Non-pigmented ciliary epithelial cell (primary cell): ENCODE results near the gene CDPF1.

Experiments
- DNase-seq: peaks from one replicate; pipeline ENCODE4 v3.0.0-alpha.2; 2010; ENCODE audit warnings: low read depth

The CDPF1 gene, protein sequence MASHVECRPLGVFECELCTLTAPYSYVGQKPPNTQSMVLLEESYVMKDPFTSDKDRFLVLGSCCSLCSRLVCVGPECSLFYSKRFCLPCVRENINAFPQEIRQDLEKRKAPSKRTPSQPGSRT

DNA sequence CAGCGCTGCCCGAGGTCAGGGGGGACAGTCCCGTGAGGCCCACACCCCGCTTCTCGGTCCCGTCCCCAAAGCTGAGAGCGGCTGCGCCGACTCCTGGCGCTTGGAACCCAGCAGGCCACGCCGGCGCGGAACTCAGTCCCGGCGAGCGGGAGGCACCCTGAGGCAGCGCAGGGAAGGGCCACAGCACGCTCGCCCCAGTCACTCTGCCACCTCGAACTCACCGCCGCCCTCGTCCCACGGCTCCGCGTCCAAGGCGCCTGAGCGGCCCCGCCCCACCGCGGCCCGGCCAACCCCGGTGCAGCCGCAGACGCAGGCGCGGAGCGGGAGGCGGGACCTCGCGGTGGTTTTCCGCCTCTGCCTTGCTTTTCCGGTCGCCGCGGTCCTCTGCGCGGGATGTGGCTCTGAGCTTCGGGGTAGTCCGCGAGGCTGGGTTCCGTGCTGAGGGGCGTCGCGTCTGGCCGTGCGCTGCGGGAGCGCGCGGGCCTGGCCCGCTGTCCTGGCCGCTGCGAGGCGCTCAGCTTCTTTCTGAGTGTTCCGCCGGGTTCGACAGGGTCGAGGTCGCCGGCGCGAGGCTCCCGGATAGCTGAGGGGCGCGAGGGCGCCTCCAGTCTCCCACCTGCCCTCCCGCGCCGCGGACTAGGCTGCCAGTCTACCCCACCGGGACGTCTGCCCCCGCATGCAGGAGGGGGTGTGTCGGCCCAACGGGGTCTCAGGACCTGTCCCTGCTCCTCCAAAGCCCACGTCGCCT is at the start of gene CDPF1:
Gene CDPF1 (minus strand): TSS at position 259 of the 748 bp plus-strand sequence. CDS start 2,009 bp downstream, outside the sequence.
- DNase-seq: no peak

DNA sequence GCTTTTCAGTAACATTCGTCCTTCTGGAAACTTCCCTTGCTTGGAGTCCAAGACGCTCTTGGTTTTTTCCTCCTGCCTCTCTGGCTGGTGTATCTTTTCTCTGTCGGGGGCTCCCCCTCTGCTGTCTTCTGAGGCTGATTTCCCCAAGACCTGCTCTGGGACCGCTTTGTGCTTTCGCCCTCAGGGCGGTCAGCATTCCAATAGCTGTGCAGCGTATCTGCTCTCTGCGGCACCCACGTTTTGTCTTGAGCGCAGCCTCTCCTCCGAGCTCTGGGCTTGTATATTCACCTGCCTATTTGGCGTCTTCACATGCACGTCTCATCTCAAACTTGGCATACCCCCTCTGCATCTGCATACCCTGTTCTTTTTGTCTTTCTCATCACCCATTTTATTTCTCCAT is 49.0 kb upstream of the CDPF1 start:
- DNase-seq: no peak

DNA sequence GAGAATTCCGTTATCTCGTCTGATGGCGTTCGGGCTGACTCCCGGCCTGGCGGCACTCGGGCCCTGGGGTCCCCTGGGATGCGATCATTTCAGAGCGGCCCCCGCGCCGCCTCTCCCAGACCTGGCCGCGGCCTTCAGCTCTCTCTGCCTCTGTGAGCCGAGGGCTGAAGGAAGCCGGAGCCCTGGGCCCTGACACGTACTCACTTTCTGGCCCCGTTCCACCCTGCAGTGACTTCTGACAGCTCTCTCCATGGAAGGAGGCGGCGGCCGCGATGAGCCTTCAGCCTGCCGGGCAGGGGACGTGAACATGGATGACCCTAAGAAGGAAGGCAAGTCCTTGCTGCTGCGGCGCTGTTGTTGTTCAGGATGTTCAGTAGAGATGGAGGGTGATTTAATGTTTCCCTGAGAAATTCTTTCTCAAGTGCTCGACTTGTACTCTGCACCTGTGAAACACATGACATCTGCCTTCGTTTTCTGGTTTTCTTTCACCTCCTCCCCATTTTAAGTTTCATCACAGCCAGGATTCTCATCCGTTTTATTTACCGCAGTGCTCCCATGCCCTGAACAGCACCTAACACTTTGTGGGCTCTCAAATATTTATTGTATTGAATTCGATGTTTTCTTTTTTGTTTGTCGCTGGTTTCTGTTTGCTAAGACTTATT is 47.2 kb upstream of the CDPF1 start:
- no peak for DNase-seq

DNA sequence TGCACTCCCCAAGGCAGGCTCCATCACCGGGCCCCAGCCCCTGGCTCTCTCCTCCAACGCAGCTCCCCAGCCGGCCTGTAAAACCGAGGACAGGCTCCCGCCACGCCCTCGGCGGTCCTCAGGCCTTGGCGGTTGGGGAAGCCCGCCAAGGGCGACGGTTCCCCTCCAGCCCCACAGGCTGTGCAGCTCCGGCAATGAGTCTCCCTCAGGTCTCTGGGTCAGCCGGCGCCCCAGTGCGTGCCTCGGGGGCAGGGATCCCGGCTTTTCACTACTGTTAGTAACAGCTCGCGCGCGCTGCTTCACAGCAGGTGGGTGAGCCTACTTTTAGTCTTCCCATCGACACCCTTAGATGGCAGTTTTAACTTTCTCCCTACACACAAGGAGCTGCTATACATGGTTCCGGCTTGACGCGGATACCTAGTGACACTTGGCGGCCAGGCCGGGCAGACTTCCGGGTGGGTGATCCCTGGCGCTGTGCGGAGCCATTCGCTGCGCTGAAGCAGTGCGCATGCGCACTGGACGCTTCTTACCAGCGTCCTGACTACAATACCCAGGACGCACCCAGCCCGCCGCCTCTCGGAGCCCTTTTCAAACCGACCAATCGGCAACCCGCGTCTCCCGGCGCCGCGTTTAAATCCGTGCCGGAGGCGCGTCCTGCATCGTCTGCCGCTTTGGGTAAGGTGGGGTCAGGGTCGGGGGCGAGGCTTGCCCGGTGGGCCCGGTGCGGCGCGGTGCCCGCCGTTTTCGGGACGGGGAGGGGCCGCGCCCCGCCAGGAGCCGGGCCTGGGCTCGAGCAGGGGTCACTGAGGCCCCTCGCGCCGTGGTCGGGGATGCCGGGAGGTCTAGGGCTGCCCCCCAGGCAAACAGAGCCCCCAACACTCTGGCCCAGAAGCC is 46.4 kb upstream of the CDPF1 start, which contains the start of gene GTSE1:
Gene GTSE1 (plus strand): TSS at position 614 of the 894 bp plus-strand sequence. CDS start 531 bp downstream, outside the sequence.
- peak; percentile 85 for DNase-seq

DNA sequence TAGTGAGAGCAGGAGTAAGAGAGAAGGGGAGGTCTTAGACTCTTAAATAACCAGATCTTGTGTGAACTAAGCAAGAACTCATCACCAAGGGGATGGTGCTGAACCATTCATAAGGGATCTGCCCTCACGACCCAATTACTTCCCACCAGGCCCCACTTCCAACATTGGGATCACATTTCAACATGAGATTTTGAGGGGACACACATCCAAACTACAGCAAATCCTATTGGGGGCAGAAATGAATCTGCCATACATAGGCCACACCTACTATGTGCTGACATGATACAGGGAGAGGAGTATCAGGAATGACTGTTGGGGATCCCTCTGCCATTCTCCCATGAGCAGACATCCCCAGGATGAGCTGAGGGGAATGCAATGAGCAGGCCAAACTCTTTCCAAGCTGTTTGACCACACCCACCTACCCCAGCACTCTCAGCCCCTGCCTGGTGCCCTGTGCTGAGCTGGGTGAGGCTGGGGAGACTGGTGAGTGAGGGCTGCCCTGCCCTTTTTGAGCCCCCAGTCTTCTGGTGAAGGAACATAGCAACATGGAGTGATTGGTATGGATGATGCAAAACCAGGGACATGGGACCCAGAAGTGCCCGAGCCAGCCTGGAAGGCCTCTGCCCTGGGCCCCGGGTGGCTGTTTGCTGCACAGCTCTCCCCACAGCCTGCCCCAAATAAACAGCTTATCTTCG is 45.3 kb upstream of the CDPF1 start:
- no peak for DNase-seq

DNA sequence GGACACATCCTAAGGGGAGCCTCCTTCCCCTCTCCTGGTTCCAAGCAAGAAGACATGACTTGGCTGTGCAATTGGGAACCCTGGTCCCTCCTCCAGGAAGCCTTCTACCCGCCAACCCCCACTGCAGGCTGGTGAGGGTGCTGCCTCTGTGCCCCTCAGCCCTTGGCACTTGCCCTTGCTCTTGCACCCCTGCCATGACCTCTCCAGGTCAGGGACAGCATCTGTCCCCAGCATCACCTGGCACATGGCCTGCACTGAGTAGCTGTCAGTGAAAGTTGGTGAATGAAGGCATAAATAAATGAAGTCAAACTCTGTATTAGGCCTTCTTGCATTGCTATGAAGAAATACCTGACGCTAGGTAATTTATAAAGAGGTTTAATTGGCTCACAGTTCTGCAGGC is 44.7 kb upstream of the CDPF1 start:
- no peak for DNase-seq

DNA sequence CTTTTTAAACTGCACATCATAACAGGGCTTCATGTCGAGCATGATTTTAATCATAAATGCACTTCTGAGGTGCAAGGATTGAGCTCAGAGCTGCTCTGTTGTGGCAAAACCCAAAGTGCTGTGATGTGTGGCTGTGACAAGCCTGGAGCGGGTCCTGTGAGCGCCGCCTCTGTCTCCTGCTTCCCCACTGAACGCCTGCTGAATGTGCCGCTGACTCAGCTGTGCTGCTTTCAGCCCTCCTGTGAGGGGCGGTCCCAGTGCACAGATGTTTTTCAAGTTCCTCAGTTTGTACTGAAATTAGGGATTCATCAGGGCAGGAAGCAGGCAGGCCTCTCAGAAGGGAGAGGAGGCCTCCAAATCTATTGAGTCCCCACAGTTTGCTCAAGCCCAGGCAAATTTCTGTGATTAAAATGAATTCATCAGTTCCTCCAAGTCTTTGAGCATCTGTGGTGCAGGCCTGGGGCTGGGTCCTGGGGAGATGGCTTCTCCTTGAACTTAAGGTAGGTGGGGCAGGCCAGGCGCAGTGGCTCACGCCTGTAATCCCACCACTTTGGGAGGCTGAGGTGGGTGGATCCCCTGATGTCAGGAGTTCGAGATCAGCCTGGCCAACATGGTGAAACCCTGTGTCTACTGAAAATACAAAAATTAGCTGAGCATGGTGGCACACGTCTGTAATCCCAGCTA is 43.6 kb upstream of the CDPF1 start:
- DNase-seq: no peak

DNA sequence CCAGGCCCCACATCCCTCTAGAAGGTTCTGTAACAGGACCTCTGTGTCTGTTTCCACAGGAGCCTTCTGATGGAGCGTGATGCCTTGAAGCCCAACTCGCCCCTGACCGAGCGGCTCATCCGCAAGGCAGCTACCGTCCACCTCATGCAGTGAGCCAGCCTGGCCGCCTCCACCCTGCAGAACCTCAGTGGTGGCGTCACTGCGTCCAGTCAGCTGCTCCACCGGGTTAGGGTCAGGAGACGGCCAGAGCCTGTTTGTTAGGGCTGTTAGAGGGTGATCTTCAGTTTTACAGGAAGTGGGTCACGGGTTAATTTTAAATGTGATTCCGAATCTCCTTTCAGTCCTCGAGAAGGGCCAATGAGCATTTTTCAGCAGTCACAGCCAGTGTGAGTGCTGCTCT is 42.6 kb upstream of the CDPF1 start:
- DNase-seq: no peak

DNA sequence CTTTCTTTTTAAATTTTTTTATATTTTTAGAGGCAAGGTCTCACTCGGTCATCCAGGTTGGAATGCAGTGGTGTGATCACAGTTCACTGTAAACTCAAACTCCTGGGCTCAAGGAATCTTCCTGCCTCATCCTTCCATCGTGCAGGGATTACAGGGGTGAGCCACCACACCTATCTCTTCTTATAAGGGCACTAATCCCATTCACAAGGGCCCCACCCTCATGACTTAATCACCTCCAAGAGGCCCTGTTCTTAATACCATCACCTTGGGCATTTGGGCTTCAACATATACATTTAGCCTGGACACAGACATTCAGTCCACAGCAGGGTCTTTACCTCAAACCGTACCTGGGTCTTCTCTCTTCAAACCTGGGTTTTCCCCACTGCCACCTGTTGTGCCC is 42.1 kb upstream of the CDPF1 start:
- no peak for DNase-seq

DNA sequence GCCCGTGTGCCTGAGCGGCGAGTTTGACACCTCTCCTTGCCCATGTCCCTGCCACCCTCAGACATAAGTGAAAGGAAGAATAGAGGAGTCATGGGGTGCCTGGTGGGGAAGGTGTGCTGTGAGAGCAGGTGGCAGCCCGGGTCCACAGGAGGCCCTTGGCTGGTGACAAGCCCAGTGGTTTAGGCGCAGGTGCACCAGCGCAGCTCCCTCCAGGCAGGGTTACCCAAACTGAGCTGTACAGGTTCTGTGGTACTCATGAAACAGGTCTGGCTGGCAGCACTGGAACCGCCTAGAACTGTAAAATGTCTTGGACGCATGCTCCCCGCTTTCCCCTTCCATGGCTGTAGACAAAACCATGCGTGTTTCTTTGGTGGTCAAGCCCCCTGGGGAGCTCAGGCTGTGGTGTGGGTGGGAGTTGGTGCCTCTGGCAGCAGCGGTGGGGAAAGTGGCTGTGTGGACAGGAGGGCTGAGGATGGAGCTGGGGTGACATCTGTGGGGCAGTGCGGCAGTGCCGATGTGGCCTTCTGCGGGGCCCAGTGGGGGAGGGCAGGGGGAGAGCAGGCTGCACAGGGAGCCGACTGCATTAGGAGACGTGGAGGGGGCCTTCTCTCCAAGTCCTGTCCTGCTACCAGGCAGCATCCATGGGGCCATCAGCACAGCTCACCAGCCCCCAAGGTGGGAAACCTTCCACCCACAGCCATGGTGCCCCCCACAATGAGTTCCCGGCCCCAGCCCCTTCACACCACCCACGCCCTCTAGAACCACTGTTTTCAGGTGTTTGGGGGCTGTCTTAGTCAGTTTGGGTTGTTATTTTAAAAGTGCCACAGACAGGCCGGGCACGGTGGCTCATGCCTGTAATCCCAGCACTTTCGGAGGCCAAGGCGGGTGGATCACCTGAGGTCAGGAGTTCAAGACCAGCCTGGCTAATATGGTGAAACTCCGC is 41.0 kb upstream of the CDPF1 start:
- no peak for DNase-seq

DNA sequence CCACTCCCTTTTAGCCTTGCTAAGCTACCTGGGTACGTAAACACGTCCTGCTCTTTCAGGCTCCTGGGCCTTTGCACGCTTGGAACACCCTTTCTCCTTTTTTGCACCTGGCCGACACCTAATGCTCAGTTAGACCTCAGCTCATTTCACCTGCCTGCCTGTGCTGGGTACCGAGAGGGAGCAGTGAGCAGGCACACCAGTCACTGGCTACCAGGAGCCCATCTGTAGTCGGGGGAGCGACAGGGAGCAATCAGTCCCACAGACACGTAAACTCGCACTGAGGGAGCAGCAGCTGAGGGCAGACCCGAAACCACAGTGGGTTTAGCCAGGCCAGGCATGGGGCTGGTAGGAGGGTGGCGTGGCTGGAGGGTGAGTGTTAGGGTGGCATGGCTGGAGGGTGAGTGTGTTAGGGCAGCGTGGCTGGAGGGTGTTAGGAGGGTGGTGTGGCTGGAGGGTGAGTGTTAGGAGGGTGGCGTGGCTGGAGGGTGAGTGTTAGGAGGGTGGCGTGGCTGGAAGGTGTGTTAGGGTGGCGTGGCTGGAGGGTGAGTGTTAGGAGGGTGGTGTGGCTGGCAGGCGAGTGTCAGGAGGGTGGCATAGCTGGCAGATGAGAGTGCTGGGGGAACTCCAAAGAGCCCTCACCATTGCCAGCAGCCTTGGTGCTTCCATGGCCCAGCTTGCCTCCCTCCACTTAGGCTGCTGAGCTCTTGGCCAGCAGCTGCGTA is 40.2 kb upstream of the CDPF1 start:
- DNase-seq: no peak

DNA sequence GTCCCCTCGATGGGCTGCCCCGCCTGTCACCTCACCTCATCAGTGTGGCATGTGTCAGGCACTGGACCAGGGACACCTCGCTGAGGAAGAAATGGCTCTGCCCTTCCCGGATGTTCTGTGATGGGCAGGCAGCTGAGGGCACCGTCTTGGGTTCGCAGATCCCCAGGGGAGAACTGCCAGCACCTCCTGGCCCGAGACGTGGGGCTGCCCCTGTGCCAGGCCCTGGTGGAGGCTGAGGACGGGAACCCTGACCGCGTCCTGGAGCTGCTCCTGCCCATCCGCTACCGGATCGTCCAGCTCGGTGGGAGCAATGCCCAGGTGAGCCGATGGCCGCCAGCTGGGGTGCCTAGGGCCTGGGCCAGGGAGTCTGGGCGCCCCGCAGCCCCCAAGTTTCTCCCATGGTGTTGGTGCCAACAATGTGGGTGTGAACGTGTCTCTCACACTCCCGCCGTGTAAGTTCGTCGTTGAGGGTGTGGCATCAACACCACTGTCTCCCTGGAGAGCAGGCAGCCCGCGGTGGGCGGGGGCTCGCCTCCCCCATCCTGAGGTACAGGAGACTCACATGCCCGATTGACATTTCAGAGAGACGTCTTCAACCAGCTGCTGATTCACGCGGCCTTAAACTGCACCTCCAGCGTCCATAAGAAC is 39.3 kb upstream of the CDPF1 start:
- DNase-seq: no peak

DNA sequence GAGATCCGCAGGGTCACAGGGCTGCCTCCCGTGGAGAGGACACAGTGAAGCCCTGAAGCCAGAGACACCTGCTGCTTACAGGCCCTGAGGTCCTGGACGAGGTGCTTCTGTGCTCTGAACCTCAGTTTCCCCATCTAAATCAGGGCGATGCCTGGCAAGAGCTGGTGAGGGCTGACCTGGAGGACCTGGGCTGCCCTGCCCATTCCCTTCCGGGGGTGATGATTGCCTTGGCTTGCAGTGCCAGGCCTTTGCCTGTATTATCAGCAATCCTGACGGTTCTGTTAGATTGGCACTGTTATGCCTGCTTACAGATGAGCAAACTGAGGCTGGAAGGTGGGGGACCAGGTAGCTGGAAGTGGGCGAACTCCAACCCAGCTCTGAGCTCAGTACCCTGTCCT is 38.8 kb upstream of the CDPF1 start:
- DNase-seq: no peak

DNA sequence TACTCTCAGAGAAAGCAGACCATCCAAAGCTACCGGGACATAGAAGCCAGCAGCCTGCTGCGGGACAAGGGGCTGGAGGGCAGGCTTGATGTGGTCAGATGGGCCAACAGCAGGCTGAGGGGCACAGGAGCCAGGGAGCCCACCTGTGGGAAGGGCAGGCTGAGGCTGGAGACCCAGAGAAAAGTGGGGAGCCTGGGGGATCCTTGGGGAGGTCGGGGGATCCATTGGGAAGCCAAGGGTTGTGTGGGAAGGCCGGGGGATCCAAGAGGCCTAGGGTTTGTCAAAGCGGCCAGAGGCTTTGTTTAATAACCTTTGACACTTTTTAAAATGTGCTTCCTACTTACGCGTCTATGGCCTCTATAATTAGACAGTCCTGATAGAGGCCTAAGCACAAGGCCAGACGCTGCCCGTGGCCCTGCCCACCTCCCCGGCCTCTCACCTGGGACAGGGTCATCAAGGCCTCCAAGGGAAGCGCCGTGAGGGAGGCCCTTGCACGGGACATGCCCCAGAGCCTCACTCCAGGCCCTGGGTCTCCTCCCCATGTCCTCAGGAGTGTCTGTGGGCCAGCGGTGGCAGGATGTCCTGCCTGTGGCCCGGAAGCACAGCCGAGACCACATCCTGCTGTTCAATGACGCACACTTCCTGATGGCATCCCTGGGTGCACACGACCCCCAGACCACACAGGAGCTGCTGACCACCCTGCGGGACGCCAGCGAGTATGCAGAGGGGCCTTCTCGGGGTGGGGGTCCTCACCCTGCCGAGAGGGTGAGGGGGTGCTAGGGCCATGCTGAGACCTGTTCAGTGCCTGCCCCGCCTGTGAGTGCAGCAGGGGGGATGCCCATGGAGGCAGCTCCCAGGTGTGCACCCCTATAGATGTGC is 38.0 kb upstream of the CDPF1 start:
- DNase-seq: no peak

DNA sequence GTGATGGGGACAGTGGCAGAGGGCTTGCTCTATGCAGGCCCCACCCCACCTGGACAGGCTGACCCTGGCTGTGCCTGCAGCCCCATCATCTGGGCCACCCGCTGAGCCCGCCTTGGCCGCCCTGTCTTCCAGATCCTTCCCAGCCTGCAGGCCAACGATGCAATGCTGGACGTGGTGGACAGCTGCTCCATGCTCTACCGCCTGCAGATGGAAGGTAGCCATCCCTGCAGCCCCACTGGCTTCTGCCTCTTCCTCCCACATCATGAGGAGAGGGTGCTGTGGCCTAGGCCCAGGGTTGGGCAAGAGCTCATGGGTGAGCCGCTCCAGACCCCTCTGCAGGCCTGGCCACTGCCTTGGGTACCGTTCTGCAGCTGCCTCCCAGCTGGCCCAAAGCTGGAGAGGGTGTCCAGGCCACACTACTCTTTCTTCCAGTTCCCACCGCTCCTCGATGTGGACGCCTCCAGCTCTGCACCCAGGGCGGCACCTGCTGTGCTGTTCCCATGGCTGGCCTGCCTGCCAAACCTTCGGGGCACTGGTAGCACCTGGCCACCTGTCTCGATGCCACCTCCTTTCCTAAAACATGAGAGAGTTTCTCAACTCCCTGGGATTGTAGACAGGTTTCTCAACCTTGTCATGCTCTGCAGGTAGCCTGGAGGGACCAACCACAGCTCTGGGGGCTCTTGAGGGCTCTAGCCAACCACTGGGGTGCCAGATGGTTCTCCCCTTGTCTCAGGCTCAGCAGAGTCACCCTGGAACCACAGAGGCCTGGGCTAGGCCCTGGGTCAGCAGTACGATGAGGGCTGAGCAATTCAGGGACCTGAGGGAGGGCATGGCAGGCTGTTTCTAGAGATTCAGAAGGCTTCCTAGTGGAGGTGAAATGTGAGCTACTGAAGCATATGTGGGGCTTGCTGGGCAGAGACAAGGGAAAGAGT is 37.1 kb upstream of the CDPF1 start:
- no peak for DNase-seq

DNA sequence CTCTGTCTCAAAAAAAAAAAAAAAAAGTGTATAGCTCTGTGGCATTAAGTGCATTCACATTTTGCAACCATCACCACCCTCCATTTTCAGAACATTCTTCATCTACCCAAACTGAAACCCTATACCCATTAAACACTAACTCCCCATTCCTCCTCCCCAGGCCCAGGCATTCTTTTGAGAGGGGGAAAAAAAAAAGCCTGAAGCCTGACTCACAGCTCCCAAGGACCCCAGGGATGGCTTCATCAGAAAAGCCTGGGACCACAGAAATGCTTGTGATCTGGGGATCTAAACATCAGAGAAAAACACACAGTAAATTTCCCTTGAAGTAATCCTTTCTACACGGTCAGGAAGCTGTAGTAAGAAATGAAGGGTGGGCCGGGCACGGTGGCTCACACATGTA is 35.9 kb upstream of the CDPF1 start:
- DNase-seq: no peak
